ENCODE data around the gene CRLF1. TPM values are rescaled to one million over a fixed set of nuclear protein-coding genes. Genes with fewer than 3 reads are reported as not detected.
A peak's percentile ranks its signal among the peaks of the same experiment; 100 is the strongest.

Gene CRLF1
- total RNA-seq, 1 experiment from 2014 or later, result 16.2 TPM

DNA sequence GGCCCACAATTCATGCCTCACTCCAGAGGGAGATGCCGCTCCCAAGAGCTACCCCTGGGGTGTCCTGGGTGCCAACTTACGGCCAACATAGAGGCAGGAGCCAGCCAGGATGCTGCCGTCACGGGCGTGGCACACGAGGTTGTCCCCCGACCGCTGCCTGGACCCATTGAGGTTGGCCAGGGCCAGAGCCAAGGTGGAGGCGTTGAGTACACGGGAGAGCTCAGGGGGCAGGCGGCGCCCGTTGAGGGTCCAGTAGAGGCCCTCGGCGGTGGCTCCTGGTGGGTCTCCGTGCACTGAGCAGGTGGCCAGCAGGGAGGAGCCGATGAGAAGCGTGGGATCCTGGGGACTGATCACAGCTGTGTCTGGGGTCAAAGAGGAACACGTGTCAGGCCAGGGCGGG lies 7.1 kb downstream of the CRLF1 start:
- Histone ChIP-seq H2BK20ac (ENCODE audit: low read depth, low read length, poor library complexity, severe bottlenecking) (no peak overlapping the region), H4K5ac (ENCODE audit: insufficient read length, low read depth, low read length) (no peak overlapping the region), H3K18ac (ENCODE audit: insufficient read length, low read depth, low read length) (no peak overlapping the region), H4K91ac (ENCODE audit: insufficient read length, low read depth, low read length) (no peak overlapping the region), H2AFZ (ENCODE audit: low read length) (no peak overlapping the region), H2BK12ac (ENCODE audit: insufficient read length, low read depth, low read length) (no peak overlapping the region), H3K9me3 (ENCODE audit: control insufficient read depth, low read depth, low read length) (no peaks in the 10 kb centered on the region), H3K56ac (ENCODE audit: insufficient read length, low read depth, low read length) (no peak overlapping the region), H3K79me1 (ENCODE audit: insufficient read depth, low read depth, low read length, poor library complexity, severe bottlenecking) (no peaks in the 10 kb centered on the region), H2AK5ac (ENCODE audit: insufficient read length, low read length) (no peak overlapping the region), H4K8ac (replicated peaks; ENCODE audit: insufficient read length, low read depth, low read length) (no peak overlapping the region), H2BK120ac (ENCODE audit: low read depth, low read length, poor library complexity, severe bottlenecking) (no peak overlapping the region), H3K27ac (ENCODE audit: insufficient read length, low read depth, low read length) (no peak overlapping the region), H3K23ac (ENCODE audit: insufficient read length, low read depth, low read length) (no peak overlapping the region), H3K4me1 (ENCODE audit: insufficient read depth, low read length) (no peaks in the 10 kb centered on the region; the same call in 1 of the 2 replicates), H4K20me1 (ENCODE audit: control insufficient read depth, insufficient read depth, insufficient read length) (no peaks in the 10 kb centered on the region), H3K23me2 (ENCODE audit: insufficient read length, low read depth, low read length, poor library complexity, severe bottlenecking) (peaks cover 5% of the 10 kb centered on the region), H3K79me2 (ENCODE audit: insufficient read depth, low read length) (no peaks in the 10 kb centered on the region), H3K9ac (ENCODE audit: extremely low read depth, insufficient read length, low read length) (no peak overlapping the region), H3K14ac (ENCODE audit: insufficient read depth, low read length) (no peak overlapping the region), H2BK5ac (ENCODE audit: insufficient read length, low read length) (no peak overlapping the region), H3K27me3 (ENCODE audit: insufficient read depth, low read length) (peaks cover 16% of the 10 kb centered on the region; the same call in 1 of the 2 replicates), H3K4ac (ENCODE audit: low read depth, low read length) (no peak overlapping the region), H3K4me2 (ENCODE audit: insufficient read depth, insufficient read length, low read length) (no peak overlapping the region), H2BK15ac (ENCODE audit: low read depth, low read length) (no peak overlapping the region), H3T11ph (ENCODE audit: low read length) (no peak overlapping the region)
- peaks cover 69% of the 10 kb centered on the region for H3K27me3 Mint-ChIP-seq (ENCODE audit: low read depth)
- WGBS (ENCODE audit: extremely low coverage, insufficient read length, low lambda C conversion rate), result no CpG with 5 or more reads among the region's 20 CpGs
- peak overlapping the region in 1 of 2 experiments; percentile 32; a peak in 1 of 5 replicates for H3K4me3 Mint-ChIP-seq
- TF ChIP-seq, protein P1, sequence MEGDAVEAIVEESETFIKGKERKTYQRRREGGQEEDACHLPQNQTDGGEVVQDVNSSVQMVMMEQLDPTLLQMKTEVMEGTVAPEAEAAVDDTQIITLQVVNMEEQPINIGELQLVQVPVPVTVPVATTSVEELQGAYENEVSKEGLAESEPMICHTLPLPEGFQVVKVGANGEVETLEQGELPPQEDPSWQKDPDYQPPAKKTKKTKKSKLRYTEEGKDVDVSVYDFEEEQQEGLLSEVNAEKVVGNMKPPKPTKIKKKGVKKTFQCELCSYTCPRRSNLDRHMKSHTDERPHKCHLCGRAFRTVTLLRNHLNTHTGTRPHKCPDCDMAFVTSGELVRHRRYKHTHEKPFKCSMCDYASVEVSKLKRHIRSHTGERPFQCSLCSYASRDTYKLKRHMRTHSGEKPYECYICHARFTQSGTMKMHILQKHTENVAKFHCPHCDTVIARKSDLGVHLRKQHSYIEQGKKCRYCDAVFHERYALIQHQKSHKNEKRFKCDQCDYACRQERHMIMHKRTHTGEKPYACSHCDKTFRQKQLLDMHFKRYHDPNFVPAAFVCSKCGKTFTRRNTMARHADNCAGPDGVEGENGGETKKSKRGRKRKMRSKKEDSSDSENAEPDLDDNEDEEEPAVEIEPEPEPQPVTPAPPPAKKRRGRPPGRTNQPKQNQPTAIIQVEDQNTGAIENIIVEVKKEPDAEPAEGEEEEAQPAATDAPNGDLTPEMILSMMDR (conservative IDR thresholded peaks at IDR 0.05), result no peak
- peaks cover 26 to 34% of the 10 kb centered on the region in 2 experiments for H3K4me1 Mint-ChIP-seq
- H3K36me3 Mint-ChIP-seq (ENCODE audit: insufficient read depth in 1 of 3, low read depth in 3 of 3), result peaks cover 0 to 4% (median 0%) of the 10 kb centered on the region in 3 experiments; a peak in 1 of 7 replicates
- DNase-seq, result no peak
- no peaks in the 10 kb centered on the region; a peak in 1 of 5 replicates for H3K9me3 Mint-ChIP-seq
- H3K27ac Mint-ChIP-seq, result no peak overlapping the region

Measured in H9 (cell line).